GM19397 (cell line): ENCODE measurements around the gene FTO.

Experiments
- ATAC-seq: cut with Tn5 transposase; IDR thresholded peaks from one replicate; pipeline ENCODE4 v1.9.1; 2021; ENCODE audit warnings: mild to moderate bottlenecking, moderate library complexity; ENCODE audit not compliant: unreplicated experiment

FTO gene

DNA sequence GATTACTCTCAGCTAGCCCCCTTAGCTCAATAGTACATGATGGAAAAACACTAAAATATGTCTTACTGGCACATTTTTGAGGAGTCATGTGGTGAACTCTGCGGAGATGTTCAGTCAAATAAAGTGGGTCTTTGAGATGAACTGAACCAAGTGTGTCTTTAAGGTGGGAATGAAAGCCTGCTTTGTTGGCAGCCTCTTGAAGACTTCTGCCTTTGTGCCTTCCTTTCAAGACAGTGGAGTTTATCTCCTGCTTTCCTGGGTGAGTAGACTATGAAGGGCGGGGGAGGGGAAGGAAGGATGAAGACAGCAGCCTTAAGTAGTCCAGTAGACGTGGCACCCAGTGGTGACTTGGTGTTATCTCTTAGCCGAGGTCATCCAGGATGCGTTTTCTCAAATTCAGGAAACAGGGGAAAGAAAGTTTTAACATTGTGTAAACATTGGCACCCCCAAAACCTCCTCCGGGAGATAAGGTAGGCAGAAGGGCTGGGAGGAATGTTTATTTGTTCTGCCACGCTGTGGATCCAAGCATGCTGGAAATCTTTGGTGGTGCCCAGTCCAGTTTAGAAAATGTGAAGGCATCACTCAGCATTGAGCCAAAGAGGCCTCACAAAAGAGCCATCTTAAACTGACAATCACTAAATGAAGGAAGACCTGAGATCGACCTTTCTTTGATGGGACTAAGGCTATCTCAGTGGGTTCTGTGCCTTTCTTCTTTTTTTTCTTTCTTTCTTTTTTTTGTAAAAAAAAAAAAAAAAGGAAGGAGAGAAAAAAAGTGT lies 220.6 kb downstream of the FTO start:
- no peak for ATAC-seq

DNA sequence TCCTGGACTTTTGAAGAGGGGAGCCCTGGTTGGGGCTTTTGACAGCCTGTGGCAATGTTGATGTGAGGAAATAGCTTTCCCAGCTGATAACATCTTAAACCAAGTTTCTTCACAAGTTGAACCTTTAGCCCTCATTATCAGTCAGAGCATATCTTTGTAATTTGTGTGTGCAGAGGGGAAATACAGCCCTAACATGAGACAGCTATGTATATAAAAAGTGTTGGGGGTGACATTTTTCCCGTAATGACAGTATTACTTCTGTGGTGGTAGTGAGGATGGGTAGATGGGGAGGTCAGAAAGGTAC lies 221.1 kb downstream of the FTO start:
- ATAC-seq, result no peak

GRCh38 chr16:53925526-53925925 lies 221.6 kb downstream of the FTO start:
- ATAC-seq, result no peak

- ATAC-seq, result no peak
Observed at GRCh38 chr16:53926209-53926608, 222.3 kb downstream of the FTO start.

- no peak for ATAC-seq
Observed at GRCh38 chr16:53932975-53933374, 229.0 kb downstream of the FTO start.

DNA sequence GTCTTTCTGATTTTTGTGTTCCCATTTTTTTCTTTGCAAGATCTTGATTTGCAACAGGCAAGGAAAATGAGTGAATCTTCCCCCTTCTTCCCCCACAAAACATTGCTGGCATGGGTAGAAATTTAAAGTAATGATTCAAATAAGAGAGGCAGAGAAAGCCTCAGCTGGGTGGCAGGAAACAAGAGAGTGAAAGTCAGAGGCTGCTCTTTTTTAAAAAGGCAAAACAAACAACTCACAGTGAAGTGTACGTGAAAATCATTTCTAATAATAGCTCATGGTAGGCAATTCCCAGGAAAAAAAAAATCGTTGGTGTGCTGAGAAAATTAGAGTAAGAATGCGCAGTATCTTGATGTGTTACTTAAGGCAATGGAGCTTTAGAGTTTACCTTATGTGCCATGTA lies 229.5 kb downstream of the FTO start:
- ATAC-seq, result no peak

- ATAC-seq, result no peak
Observed at GRCh38 chr16:53936052-53936451, 232.1 kb downstream of the FTO start.

DNA sequence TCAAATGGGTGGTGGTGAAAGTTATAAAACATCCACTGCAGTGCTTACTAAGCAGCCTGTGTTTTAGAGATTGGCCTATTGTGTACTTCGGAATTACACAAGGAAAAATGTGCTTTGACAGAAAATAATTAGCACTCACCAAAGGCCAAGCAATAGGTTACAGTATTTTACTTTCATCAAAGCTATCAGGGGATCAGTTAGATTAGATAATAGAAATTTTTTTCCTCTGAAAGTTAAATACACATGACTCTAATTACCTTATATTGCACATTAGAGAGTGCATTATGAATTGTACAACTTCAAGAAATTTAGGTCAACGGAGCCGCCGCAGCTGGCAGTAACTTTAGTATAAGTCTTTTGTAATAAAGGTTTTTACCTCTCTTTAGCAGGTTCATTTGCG lies 232.6 kb downstream of the FTO start:
- ATAC-seq, result no peak

- no peak for ATAC-seq
Observed at GRCh38 chr16:53937161-53937880, 233.4 kb downstream of the FTO start.

GRCh38 chr16:53944025-53944424 lies 240.1 kb downstream of the FTO start:
- no peak for ATAC-seq

DNA sequence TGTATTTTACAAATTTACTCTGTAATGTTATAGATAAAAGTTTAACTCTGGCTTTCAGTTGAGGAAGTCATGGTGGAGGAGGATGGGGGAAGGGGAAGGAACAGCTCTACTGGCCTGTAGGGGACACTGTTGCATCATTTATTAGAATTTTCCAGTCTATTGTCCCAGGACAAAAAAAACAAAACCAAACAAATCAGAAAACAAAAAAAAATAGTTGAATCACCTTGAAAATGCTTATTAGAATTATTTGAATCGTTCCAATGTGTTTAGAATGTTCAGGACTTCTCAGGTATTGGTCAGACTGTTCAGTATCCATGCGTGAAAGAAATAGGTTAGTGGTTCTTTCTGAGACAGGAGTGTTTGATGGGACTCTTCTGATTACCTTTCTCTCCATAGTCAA lies 242.0 kb downstream of the FTO start:
- no peak for ATAC-seq

DNA sequence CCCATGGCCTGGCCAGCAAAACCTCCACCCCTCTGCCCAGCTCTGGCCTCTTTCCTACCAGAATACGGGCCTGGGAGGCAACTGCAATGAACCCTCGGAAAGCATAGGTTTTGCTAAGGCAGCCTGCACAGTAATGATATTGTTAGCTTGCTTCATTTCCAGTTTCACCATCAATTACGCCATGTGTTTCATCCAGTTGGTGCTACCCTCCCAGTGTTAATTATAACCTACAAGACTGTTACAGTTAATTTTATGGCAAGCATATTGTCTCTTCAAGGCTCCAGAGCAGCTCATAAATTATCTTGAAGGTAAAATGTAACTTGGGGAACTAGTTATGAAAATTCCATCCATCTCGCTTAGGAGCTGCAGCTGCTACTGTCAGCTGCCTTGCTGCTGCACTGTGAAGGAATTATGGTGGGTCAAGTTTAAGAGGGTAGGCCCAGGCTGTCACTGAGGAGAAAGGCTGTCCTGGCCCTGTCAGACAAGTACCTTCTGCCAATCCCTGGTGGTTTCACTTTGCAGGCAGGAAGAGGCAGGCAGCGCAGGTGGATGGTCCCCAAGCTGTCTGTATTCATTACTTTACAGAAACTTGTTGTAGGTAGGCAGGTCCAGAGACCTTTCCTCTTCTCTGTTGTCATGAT lies 242.9 kb downstream of the FTO start:
- ATAC-seq, result no peak

GRCh38 chr16:53947642-53948041 lies 243.7 kb downstream of the FTO start:
- no peak for ATAC-seq

DNA sequence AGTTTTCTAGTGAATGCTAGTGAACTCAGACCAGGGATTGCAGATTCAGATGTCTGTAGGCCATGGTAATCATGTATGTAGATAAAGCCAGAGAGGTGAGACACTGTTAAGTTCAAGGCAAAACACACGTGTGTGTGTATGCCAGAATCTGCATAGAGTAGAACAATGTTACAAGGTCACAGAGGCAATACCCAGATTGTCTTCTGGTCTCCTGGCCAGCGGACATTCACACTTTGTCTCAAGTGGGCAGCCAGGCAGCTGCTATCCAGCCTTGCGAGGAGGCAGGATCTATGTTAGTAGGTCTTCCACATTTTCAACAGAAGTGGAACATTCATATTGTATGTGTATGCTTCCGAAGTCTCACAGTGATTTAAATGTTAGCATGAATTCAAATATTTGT lies 244.4 kb downstream of the FTO start:
- ATAC-seq, result no peak

GRCh38 chr16:53948734-53949430 lies 244.9 kb downstream of the FTO start:
- no peak for ATAC-seq

- ATAC-seq, result no peak
Observed at GRCh38 chr16:53949715-53950410, 245.9 kb downstream of the FTO start.

GRCh38 chr16:53950677-53951076 lies 246.7 kb downstream of the FTO start:
- ATAC-seq, result no peak

GRCh38 chr16:53952215-53953208 lies 248.6 kb downstream of the FTO start:
- ATAC-seq, result no peak

- no peak for ATAC-seq
Observed at GRCh38 chr16:53953336-53953735, 249.4 kb downstream of the FTO start.
